Measurements from ENCODE around the gene MAP3K9.

The MAP3K9 gene

DNA sequence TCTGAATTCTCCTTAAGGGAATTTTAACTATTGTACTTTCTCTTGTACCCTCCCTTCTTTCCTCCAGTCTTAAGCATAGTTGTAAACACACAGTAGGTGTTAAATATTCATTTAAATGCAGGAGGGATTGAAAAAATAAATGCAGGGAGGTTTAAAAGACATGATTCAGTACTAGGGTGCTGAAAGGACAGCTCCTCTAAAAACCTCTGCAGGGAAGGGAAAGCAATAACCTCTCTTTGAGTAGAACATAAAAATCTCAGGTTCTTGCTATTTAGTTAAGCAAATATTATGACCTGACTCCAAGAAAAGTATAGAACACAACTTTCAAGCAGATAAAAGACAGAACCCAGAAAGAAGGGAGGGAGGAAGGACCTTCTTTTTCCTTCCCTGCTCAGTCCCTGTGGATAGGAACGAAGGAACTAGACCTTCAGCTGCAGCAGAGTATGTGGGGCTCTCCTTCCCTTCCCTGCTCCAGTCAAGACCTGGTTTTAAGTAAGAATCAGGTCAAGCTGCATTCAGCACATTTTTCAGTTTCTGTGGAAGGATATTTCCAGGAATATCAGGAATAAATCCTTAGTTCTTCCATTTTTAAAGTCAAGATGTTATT, 4.7 kb downstream of the MAP3K9 start:
- 78 to 82% methylated on average over 1 of the region's 1 CpG for WGBS, 2 experiments
- H3K4me1 ChIP-seq (ENCODE audit: control insufficient read depth, insufficient read depth, low read length) = peaks cover 4% of the 10 kb centered on the region

DNA sequence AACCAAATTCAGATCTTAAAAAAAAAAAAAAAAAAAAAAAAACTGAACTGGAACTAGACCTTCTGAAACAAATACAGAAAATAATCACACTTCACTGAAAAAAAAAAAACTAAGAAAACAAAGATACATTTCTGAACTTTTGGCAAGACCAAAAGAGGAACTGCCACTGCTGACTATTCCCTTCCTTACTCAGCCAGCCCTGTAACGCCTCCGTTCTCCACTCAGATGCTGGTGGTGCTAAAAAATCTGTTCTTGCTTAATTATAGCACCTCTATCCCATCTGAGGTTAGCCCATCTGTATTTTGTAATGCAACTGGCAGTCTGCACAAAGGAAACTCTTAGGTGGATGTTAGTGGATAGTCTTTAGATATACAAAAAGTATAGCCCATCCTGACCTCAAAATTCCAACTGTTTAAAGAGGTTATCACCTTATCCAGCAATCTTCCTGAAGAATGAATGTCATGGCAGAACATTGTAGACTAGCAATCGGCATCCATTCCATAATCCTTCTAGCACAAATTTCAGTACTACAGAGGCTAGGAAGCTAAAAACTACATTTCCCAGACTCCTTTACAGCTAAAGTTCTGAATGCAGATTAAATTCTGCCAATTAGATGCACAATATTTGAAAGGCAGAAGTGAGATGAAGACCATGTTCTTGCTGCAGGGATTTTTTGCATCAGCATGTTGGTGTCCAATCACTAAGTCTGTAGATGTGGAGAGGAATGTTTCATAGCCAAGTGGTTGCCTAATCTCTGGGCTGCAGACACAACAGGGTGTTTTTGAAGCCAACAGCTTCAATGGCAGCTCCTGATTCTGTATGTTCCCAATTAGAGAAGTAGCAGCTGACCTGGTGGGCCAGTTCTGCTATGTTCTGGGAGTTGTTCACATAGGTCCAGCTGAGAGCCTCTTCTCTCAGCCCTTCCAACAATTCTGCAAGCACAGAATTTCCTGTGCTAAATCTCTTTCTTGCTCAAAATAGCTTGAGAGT, 5.7 kb downstream of the MAP3K9 start:
- Histone ChIP-seq H3K36me3 (ENCODE audit: control insufficient read depth, insufficient read depth, low read length) (peaks cover 15% of the 10 kb centered on the region), H3K27me3 (ENCODE audit: control insufficient read depth, insufficient read depth, low read length, poor library complexity, severe bottlenecking) (no peaks in the 10 kb centered on the region), H3K4me3 (ENCODE audit: insufficient read depth, low read depth, low read length) (no peak overlapping the region), H3K9me3 (ENCODE audit: control insufficient read depth, low read length) (no peaks in the 10 kb centered on the region), H3K4me1 (ENCODE audit: control insufficient read depth, insufficient read depth, low read length) (peaks cover 4% of the 10 kb centered on the region), H3K27ac (ENCODE audit: insufficient read depth, low read depth, low read length, poor library complexity, severe bottlenecking) (no peak overlapping the region)
- 98 to 100% methylated on average over 3 of the region's 3 CpGs for WGBS, 2 experiments

More for the DNA sequence above, 4.7 kb downstream of the MAP3K9 start:
- H3K4me3 ChIP-seq (ENCODE audit: insufficient read depth, low read depth, low read length) = no peak overlapping the region
- no peak overlapping the region for H3K27ac ChIP-seq (ENCODE audit: insufficient read depth, low read depth, low read length, poor library complexity, severe bottlenecking)
- H3K36me3 ChIP-seq (ENCODE audit: control insufficient read depth, insufficient read depth, low read length) = peaks cover 13% of the 10 kb centered on the region
- no peaks in the 10 kb centered on the region for H3K27me3 ChIP-seq (ENCODE audit: control insufficient read depth, insufficient read depth, low read length, poor library complexity, severe bottlenecking)
- H3K9me3 ChIP-seq (ENCODE audit: control insufficient read depth, low read length) = no peaks in the 10 kb centered on the region

DNA sequence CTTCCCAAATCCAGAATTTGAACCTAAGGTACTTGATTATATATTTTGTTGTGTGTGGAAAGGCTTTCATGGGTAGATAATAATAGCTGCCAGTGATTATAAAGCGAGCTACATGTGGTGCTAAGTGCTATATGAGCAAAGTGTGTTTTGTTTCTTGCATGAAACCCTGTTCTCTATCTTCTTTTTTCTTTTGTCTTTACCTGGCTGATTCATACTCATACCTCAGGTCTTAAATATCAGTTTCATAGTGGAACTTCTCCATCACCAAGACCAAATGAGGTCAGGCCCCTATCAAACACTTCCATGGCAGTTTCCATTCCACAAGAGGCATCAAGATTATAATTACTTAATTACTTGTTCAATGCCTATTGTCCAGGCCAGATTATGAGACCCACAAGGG, 6.9 kb downstream of the MAP3K9 start:
- Histone ChIP-seq H3K9me3 (ENCODE audit: control insufficient read depth, low read length) (no peaks in the 10 kb centered on the region), H3K4me1 (ENCODE audit: control insufficient read depth, insufficient read depth, low read length) (no peaks in the 10 kb centered on the region), H3K4me3 (ENCODE audit: insufficient read depth, low read depth, low read length) (no peak overlapping the region), H3K27me3 (ENCODE audit: control insufficient read depth, insufficient read depth, low read length, poor library complexity, severe bottlenecking) (no peaks in the 10 kb centered on the region), H3K36me3 (ENCODE audit: control insufficient read depth, insufficient read depth, low read length) (peaks cover 15% of the 10 kb centered on the region), H3K27ac (ENCODE audit: insufficient read depth, low read depth, low read length, poor library complexity, severe bottlenecking) (no peak overlapping the region)
- WGBS, 2 experiments = 83 to 93% methylated on average over 1 of the region's 1 CpG

DNA sequence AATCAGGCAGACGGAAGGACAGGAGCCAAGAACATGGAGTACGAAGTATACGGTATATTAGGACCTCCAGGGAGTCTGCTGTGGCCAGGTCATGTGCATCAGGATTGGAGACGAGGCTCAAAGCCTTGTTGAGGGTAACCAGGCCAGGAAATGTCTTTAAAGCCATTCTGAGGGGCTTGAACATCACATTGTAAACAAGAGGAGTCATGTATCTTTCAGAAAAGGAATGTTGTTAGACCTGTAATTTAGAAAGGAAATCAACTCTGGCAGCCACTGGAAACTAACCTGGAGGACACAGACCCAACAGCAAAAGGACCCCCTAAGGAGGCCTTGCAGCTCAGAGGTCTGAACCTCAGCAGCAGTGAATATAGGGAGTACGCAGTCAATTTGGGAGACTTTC, 7.5 kb downstream of the MAP3K9 start:
- peaks cover 15% of the 10 kb centered on the region for H3K36me3 ChIP-seq (ENCODE audit: control insufficient read depth, insufficient read depth, low read length)
- H3K27me3 ChIP-seq (ENCODE audit: control insufficient read depth, insufficient read depth, low read length, poor library complexity, severe bottlenecking) = no peaks in the 10 kb centered on the region
- no peaks in the 10 kb centered on the region for H3K9me3 ChIP-seq (ENCODE audit: control insufficient read depth, low read length)
- H3K4me1 ChIP-seq (ENCODE audit: control insufficient read depth, insufficient read depth, low read length) = no peaks in the 10 kb centered on the region
- H3K27ac ChIP-seq (ENCODE audit: insufficient read depth, low read depth, low read length, poor library complexity, severe bottlenecking) = no peak overlapping the region
- 94 to 95% methylated on average over 5 of the region's 5 CpGs for WGBS, 2 experiments
- no peak overlapping the region for H3K4me3 ChIP-seq (ENCODE audit: insufficient read depth, low read depth, low read length)

DNA sequence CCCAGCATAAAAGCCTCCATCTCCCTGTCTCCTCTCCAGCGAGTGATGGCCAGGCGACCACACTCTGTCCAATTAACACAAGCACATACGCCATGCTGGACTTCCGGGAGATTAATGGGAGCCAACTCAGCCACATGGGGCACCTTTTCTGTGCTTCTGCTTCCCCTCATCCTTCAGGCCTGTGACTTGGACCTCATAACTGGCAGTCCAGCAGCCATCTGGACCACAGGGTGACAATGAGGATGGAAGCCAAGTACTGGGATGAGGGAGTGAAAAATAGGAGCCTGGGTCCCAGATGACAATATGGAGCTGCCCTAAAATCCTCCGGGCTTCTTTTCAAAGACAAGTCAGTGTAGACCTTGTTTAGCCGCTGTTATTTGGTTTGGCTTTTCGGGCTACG, 12.8 kb downstream of the MAP3K9 start:
- Histone ChIP-seq H3K27ac (ENCODE audit: insufficient read depth, low read depth, low read length, poor library complexity, severe bottlenecking) (no peak overlapping the region), H3K36me3 (ENCODE audit: control insufficient read depth, insufficient read depth, low read length) (peaks cover 15% of the 10 kb centered on the region), H3K27me3 (ENCODE audit: control insufficient read depth, insufficient read depth, low read length, poor library complexity, severe bottlenecking) (no peaks in the 10 kb centered on the region), H3K4me3 (ENCODE audit: insufficient read depth, low read depth, low read length) (no peak overlapping the region), H3K4me1 (ENCODE audit: control insufficient read depth, insufficient read depth, low read length) (no peaks in the 10 kb centered on the region), H3K9me3 (ENCODE audit: control insufficient read depth, low read length) (no peaks in the 10 kb centered on the region)
- 96 to 98% methylated on average over 8 of the region's 8 CpGs for WGBS, 2 experiments

DNA sequence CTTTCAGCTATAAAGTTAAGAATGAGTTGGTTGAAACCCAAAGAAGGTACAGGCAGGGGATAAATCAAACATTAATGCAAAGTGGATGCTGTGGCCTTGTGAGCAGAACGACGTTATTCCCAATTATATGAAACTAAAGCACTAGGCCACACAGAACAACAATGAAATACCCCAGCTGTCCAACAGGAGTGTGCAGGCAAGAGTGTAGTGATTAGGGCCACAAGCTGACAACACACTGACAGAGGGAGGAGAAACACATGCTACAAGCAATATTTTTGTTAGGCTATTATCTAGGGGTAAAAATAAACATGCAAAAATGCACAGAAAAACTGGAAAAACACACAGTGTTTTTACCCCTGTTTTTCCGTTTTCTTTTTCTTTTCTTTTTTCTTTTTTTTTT, 15.0 kb downstream of the MAP3K9 start:
- Histone ChIP-seq H3K27me3 (ENCODE audit: control insufficient read depth, insufficient read depth, low read length, poor library complexity, severe bottlenecking) (no peaks in the 10 kb centered on the region), H3K4me1 (ENCODE audit: control insufficient read depth, insufficient read depth, low read length) (no peaks in the 10 kb centered on the region), H3K36me3 (ENCODE audit: control insufficient read depth, insufficient read depth, low read length) (no peaks in the 10 kb centered on the region), H3K9me3 (ENCODE audit: control insufficient read depth, low read length) (no peaks in the 10 kb centered on the region), H3K27ac (ENCODE audit: insufficient read depth, low read depth, low read length, poor library complexity, severe bottlenecking) (no peak overlapping the region), H3K4me3 (ENCODE audit: insufficient read depth, low read depth, low read length) (no peak overlapping the region)
- WGBS, 2 experiments = 79 to 87% methylated on average over 3 of the region's 3 CpGs

DNA sequence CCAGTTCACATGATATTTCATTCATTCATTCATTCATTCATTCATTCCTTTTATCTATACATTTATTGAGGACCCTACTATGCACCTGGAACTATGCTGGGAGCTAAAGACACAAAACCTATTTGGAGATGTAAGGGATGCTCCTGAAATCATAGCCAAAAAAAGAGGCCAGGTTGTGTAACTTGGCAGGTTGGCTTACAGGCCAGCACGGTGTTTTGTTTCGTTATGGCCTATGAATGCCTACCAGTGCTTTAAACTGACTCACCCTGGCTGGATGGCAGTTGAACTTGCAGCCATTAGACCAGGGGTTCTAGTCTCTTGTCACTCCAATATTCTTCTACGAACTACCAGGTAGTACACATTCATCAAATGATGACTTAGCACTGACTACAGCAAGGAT, 15.7 kb downstream of the MAP3K9 start:
- Histone ChIP-seq H3K27me3 (ENCODE audit: control insufficient read depth, insufficient read depth, low read length, poor library complexity, severe bottlenecking) (no peaks in the 10 kb centered on the region), H3K9me3 (ENCODE audit: control insufficient read depth, low read length) (no peaks in the 10 kb centered on the region), H3K36me3 (ENCODE audit: control insufficient read depth, insufficient read depth, low read length) (no peaks in the 10 kb centered on the region), H3K27ac (ENCODE audit: insufficient read depth, low read depth, low read length, poor library complexity, severe bottlenecking) (no peak overlapping the region), H3K4me3 (ENCODE audit: insufficient read depth, low read depth, low read length) (no peak overlapping the region), H3K4me1 (ENCODE audit: control insufficient read depth, insufficient read depth, low read length) (no peaks in the 10 kb centered on the region)
- 95 to 98% methylated on average over 3 of the region's 3 CpGs for WGBS, 2 experiments

DNA sequence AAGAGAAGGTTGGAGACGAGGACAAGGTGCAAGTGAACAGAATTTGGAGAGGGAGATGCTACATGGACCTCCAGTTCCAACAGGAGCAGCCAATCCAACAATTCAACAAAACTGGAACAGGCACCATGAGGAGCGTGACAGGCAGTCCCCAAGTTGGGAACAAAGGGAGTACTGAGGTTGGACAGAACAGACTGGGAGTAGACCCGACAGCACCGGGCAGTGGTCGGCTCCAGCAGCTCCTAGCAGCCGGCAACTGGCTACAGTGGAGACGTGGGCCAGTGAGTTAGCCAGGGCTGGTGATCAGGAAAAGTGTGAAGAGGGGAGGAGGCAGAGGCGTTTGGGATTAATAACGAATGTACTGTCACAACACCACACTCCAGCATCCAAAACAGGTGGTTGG, 16.4 kb downstream of the MAP3K9 start:
- no peaks in the 10 kb centered on the region for H3K9me3 ChIP-seq (ENCODE audit: control insufficient read depth, low read length)
- no peaks in the 10 kb centered on the region for H3K36me3 ChIP-seq (ENCODE audit: control insufficient read depth, insufficient read depth, low read length)
- no peaks in the 10 kb centered on the region for H3K27me3 ChIP-seq (ENCODE audit: control insufficient read depth, insufficient read depth, low read length, poor library complexity, severe bottlenecking)
- H3K4me1 ChIP-seq (ENCODE audit: control insufficient read depth, insufficient read depth, low read length) = no peaks in the 10 kb centered on the region
- H3K4me3 ChIP-seq (ENCODE audit: insufficient read depth, low read depth, low read length) = no peak overlapping the region
- H3K27ac ChIP-seq (ENCODE audit: insufficient read depth, low read depth, low read length, poor library complexity, severe bottlenecking) = no peak overlapping the region
- 81% methylated on average over 9 of the region's 9 CpGs for WGBS, 2 experiments

DNA sequence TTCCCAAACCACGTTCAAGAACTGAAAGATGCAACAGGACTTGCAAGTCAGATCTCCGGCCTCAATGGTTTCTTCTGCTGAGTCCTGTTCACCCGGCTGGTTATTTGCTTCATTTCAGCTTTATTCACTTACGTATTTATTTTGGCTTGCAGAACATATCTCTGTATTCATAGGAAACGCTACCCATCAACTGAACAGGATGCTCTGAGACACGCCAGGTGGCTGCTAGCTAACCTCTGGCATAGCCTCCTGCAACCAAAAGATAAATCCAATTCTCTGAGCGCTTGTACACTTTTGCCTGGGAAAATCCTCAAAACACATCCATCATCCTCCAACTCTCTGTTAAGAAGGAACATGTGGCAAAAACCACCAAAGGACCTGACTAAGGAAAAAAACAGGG, 17.3 kb downstream of the MAP3K9 start:
- Histone ChIP-seq H3K36me3 (ENCODE audit: control insufficient read depth, insufficient read depth, low read length) (no peaks in the 10 kb centered on the region), H3K4me3 (ENCODE audit: insufficient read depth, low read depth, low read length) (no peak overlapping the region), H3K4me1 (ENCODE audit: control insufficient read depth, insufficient read depth, low read length) (no peaks in the 10 kb centered on the region), H3K27ac (ENCODE audit: insufficient read depth, low read depth, low read length, poor library complexity, severe bottlenecking) (no peak overlapping the region), H3K9me3 (ENCODE audit: control insufficient read depth, low read length) (no peaks in the 10 kb centered on the region), H3K27me3 (ENCODE audit: control insufficient read depth, insufficient read depth, low read length, poor library complexity, severe bottlenecking) (no peaks in the 10 kb centered on the region)
- 93 to 96% methylated on average over 7 of the region's 7 CpGs for WGBS, 2 experiments

DNA sequence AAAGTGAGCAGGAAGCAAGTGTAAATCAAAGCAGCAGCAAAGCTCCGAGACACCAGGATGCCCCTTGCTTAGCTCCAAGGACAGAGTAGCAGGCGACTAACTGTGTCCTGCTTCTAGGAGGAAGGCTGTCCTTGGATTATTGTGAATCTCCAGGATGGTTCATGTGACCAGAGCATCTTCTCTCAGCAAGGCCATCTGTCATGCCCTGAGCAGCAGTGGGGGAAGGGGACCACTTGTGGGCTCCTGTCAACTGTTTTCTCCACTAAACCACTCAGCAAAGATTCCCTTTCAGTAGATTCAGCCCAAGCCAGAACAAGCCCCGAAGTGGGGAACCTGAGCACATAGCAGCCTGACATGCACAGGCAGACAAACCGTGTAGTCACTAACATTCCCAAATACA, 19.4 kb downstream of the MAP3K9 start:
- Histone ChIP-seq H3K36me3 (ENCODE audit: control insufficient read depth, insufficient read depth, low read length) (no peaks in the 10 kb centered on the region), H3K9me3 (ENCODE audit: control insufficient read depth, low read length) (no peaks in the 10 kb centered on the region), H3K4me3 (ENCODE audit: insufficient read depth, low read depth, low read length) (no peak overlapping the region), H3K27ac (ENCODE audit: insufficient read depth, low read depth, low read length, poor library complexity, severe bottlenecking) (no peak overlapping the region), H3K27me3 (ENCODE audit: control insufficient read depth, insufficient read depth, low read length, poor library complexity, severe bottlenecking) (no peaks in the 10 kb centered on the region), H3K4me1 (ENCODE audit: control insufficient read depth, insufficient read depth, low read length) (no peaks in the 10 kb centered on the region)
- 94% methylated on average over 4 of the region's 4 CpGs for WGBS, 2 experiments

All from ectodermal cell (in vitro differentiated cells).